Motor neuron (in vitro differentiated cells): ENCODE measurements around the gene SPATA25. TPM values are rescaled to one million over a fixed set of nuclear protein-coding genes. Genes with fewer than 3 reads are reported as not detected.

ENCODE experiments used
- ATAC-seq, 8 experiments: fragments of 200-7000 bp; cut with Tn5 transposase; replicated peaks in 6 of 8; 2 replicates each; pipeline ENCODE4 v1.8.0; 2021; ENCODE audit warnings: mild to moderate bottlenecking in 8 of 8, moderate library complexity in 8 of 8
- H3K27ac ChIP-seq, 2 donors: fragments of 250-450 bp; sonication (Bioruptor Pico); 2 replicates each; pipeline ENCODE4 v1.9.0; 2021; ENCODE audit warnings: antibody characterized with exemption in 2 of 2, mild to moderate bottlenecking in 2 of 2, moderate library complexity in 1 of 2
- H3K4me1 ChIP-seq, 2 donors: fragments of 250-450 bp; sonication (Bioruptor Pico); replicated peaks in 1 of 2; 2 replicates each; pipeline ENCODE4 v1.6.1; 2021; ENCODE audit warnings: antibody characterized with exemption in 2 of 2, mild to moderate bottlenecking in 2 of 2, moderate library complexity in 1 of 2
- H3K4me3 ChIP-seq, 5 donors: fragments of 250-450 bp; sonication (Bioruptor Pico); 2 replicates each; pipeline ENCODE4 v1.9.0; 2021; ENCODE audit warnings: antibody characterized with exemption in 5 of 5, mild to moderate bottlenecking in 5 of 5, moderate library complexity in 4 of 5
- WGBS, 10 experiments: fragments of 450-650 bp; shearing (Covaris generic); methylation state at CpG; one replicate each; pipeline ENCODE4 v1.0.0; 2022; 5-methylcytosine and 5-hydroxymethylcytosine counted together
- in situ Hi-C, 9 experiments: fragments of 400-800 bp; cut with MboI; loops; one replicate each; pipeline ENCODE4 v1.15.0; 2021; ENCODE audit warnings: low sequenced_read_pairs in 9 of 9, low pct_unique_long_range_greater_than_20kb in 2 of 9; ENCODE audit not compliant: unreplicated experiment in 9 of 9
- total RNA-seq, 8 experiments: library from RNA; unstranded; fragments of 300-600 nt; gene quantifications; 2 replicates each; pipeline versions ENCODE4 v1.2.3 to v1.2.4, GENCODE V29; 2022

SPATA25 gene
- total RNA-seq, 8 experiments from 2014 or later = 1.1 to 4.1 (median 2.6) TPM

- no peak overlapping the region for H3K4me3 ChIP-seq
- 90 to 100% (median 96%) methylated on average over 1 to 2 of the region's 2 CpGs; no CpG with 5 or more reads in 4 of the 10 experiments for WGBS, 10 experiments
- no peaks in the 10 kb centered on the region for H3K4me1 ChIP-seq
- no peak overlapping the region for H3K27ac ChIP-seq
- in situ Hi-C loops = no loop called here
- no peak for ATAC-seq
These were observed 9.9 kb upstream of the SPATA25 start for GRCh38 chr20:45897289-45897688.

- no peak overlapping the region for H3K27ac ChIP-seq
- in situ Hi-C loops = no loop called here
- H3K4me3 ChIP-seq = no peak overlapping the region
- H3K4me1 ChIP-seq = peaks cover 5 to 6% of the 10 kb centered on the region in 2 donors
- 91 to 100% (median 97%) methylated on average over 1 to 8 of the region's 14 CpGs; no CpG with 5 or more reads in 3 of the 10 experiments for WGBS, 10 experiments
- ATAC-seq = no peak
These were observed 9.3 kb upstream of the SPATA25 start for GRCh38 chr20:45896641-45897161.

- in situ Hi-C loops = no loop called here
- H3K4me1 ChIP-seq = peaks cover 6 to 8% of the 10 kb centered on the region in 2 donors
- H3K4me3 ChIP-seq = no peak overlapping the region
- 40 to 100% (median 40%) methylated on average over 1 of the region's 12 CpGs; no CpG with 5 or more reads in 7 of the 10 experiments for WGBS, 10 experiments
- ATAC-seq = no peak
- H3K27ac ChIP-seq = no peak overlapping the region
These were observed 7.4 kb upstream of the SPATA25 start for GRCh38 chr20:45894797-45895196.

GRCh38 chr20:45893831-45894230 is 6.4 kb upstream of the SPATA25 start:
- Histone ChIP-seq H3K4me3 (no peak overlapping the region), H3K4me1 (peaks cover 15 to 16% of the 10 kb centered on the region in 2 donors), H3K27ac (no peak overlapping the region)
- no peak for ATAC-seq
- 14 to 100% (median 83%) methylated on average over 1 to 3 of the region's 4 CpGs; no CpG with 5 or more reads in 2 of the 10 experiments for WGBS, 10 experiments
- in situ Hi-C loops = no loop called here

GRCh38 chr20:45892828-45893500 is 5.5 kb upstream of the SPATA25 start:
- WGBS, 10 experiments = 73 to 100% (median 83%) methylated on average over 1 to 4 of the region's 4 CpGs; no CpG with 5 or more reads in 2 of the 10 experiments
- in situ Hi-C loops = no loop called here
- Histone ChIP-seq H3K4me3 (no peak overlapping the region), H3K4me1 (peaks cover 15 to 16% of the 10 kb centered on the region in 2 donors), H3K27ac (no peak overlapping the region)
- no peak for ATAC-seq

GRCh38 chr20:45892049-45892825 is 4.8 kb upstream of the SPATA25 start:
- WGBS, 10 experiments = 64 to 100% (median 80%) methylated on average over 1 to 9 of the region's 9 CpGs; no CpG with 5 or more reads in 2 of the 10 experiments
- Histone ChIP-seq H3K4me3 (peak overlapping the region; percentile 68 to 85 (median 73)), H3K4me1 (peaks cover 15 to 16% of the 10 kb centered on the region in 2 donors), H3K27ac (no peak overlapping the region)
- peak in 3 of 8 experiments; percentile 2 to 6 (median 5) for ATAC-seq
- in situ Hi-C loops = no loop called here

GRCh38 chr20:45890985-45891983 is 3.9 kb upstream of the SPATA25 start, which contains the start of the genes CTSA and NEURL2:
TSS of gene CTSA (plus strand) at chr20:45891335. CDS start at chr20:45891569, 234 bp downstream.
TSS of gene NEURL2 (minus strand) at chr20:45891208. CDS start at chr20:45890991, 217 bp downstream.
- ATAC-seq = peak; percentile 48 to 82 (median 78)
- in situ Hi-C loops = no loop called here
- 0 to 20% (median 0%) methylated on average over 1 to 9 of the region's 78 CpGs; no CpG with 5 or more reads in 2 of the 10 experiments for WGBS, 10 experiments
- peak within 1 kb of the TSS; percentile 68 to 85 (median 73) for H3K4me3 ChIP-seq
- H3K4me1 ChIP-seq = peaks cover 15 to 16% of the 10 kb centered on the region in 2 donors
- H3K27ac ChIP-seq = peak within 1 kb of the TSS; percentile 85 to 97

- peak overlapping the region; percentile 85 to 97 for H3K27ac ChIP-seq
- H3K4me3 ChIP-seq = peak overlapping the region; percentile 68 to 85 (median 73)
- WGBS, 10 experiments = 0 to 45% (median 5%) methylated on average over 3 to 19 of the region's 79 CpGs; no CpG with 5 or more reads in 3 of the 10 experiments
- in situ Hi-C loops = no loop called here
- ATAC-seq = peak; percentile 28 to 83 (median 73)
- H3K4me1 ChIP-seq = peaks cover 15 to 16% of the 10 kb centered on the region in 2 donors
These were observed 2.9 kb upstream of the SPATA25 start for GRCh38 chr20:45890077-45890984.

GRCh38 chr20:45888681-45889080 is 1.3 kb upstream of the SPATA25 start:
- ATAC-seq = no peak
- peaks cover 15 to 16% of the 10 kb centered on the region in 2 donors for H3K4me1 ChIP-seq
- no peak overlapping the region for H3K4me3 ChIP-seq
- 40 to 100% (median 93%) methylated on average over 1 to 3 of the region's 3 CpGs; no CpG with 5 or more reads in 4 of the 10 experiments for WGBS, 10 experiments
- in situ Hi-C loops = no loop called here
- H3K27ac ChIP-seq = no peak overlapping the region

GRCh38 chr20:45886590-45887345 is 654 bp downstream of the SPATA25 start:
- no peak for ATAC-seq
- H3K4me3 ChIP-seq = no peak overlapping the region
- 78 to 89% (median 80%) methylated on average over 2 to 5 of the region's 19 CpGs; no CpG with 5 or more reads in 7 of the 10 experiments for WGBS, 10 experiments

GRCh38 chr20:45883100-45883469 is 4.3 kb downstream of the SPATA25 start:
- ATAC-seq = no peak
- Histone ChIP-seq H3K4me1 (peaks cover 5 to 11% of the 10 kb centered on the region in 2 donors), H3K27ac (no peak overlapping the region), H3K4me3 (no peak overlapping the region)
- 80 to 100% (median 91%) methylated on average over 1 to 6 of the region's 9 CpGs; no CpG with 5 or more reads in 2 of the 10 experiments for WGBS, 10 experiments
- in situ Hi-C loops = no loop called here

More at GRCh38 chr20:45886590-45887345, 654 bp downstream of the SPATA25 start:
- in situ Hi-C loops = no loop called here
- H3K4me1 ChIP-seq = peaks cover 12 to 15% of the 10 kb centered on the region in 2 donors
- H3K27ac ChIP-seq = no peak overlapping the region
